A549 (cell line): Measurements from ENCODE around the gene SPAG17. TPM values are rescaled to one million over a fixed set of nuclear protein-coding genes. Genes with fewer than 3 reads are reported as not detected.

Experiments
- ATAC-seq, 2 experiments: fragments of 200-7000 bp in 1 of 2; fragments of >200 bp in 1 of 2; cut with Nextera tagmentation in 1 of 2; cut with Tn5 transposase in 1 of 2; 3 replicates each; pipeline versions ENCODE4 v1.8.0 to v1.9.1; 2018 to 2020; ENCODE audit warnings: mild to moderate bottlenecking in 1 of 2, moderate library complexity in 1 of 2
- CTCF ChIA-PET: fragments of 300-600 bp; sonication (Branson Sonifier 250); formaldehyde crosslinking; extraction: SDS; loops from one replicate; lab custom pipeline; 2021; ENCODE audit warnings: antibody characterized with exemption, inconsistent platforms; lab: Yijun Ruan, JAX
- POLR2A ChIA-PET: fragments of 350-600 bp; formaldehyde crosslinking; extraction: SDS; loops from one replicate; lab custom pipeline; 2021; ENCODE audit warnings: antibody characterized with exemption, inconsistent platforms; lab: Yijun Ruan, JAX
- DNase-seq, 2 experiments: peaks; one replicate each; pipeline versions ENCODE4 v3.0.0 to v3.0.0-alpha.2; 2011 to 2016; ENCODE audit warnings: low read depth in 1 of 2, low spot score in 1 of 2
- FAIRE-seq: peaks from 2 replicates; lab custom pipeline; 2011; peaks lifted over from hg19 to GRCh38; lab: Jason Lieb, UNC
- H3K27ac ChIP-seq, 2 experiments: fragments of >200 bp; sonication (Bioruptor Twin); formaldehyde crosslinking; 3 replicates each; pipeline ENCODE4 v1.5.1; 2016 to 2017
- H3K4me1 ChIP-seq: fragments of >200 bp; sonication (Bioruptor Twin); formaldehyde crosslinking; 3 replicates; pipeline ENCODE4 v1.6.1; 2016
- H3K4me2 ChIP-seq: fragments of >200 bp; sonication (Bioruptor Twin); formaldehyde crosslinking; 3 replicates; pipeline ENCODE4 v1.6.1; 2016
- H3K4me3 ChIP-seq: fragments of >200 bp; sonication (Bioruptor Twin); formaldehyde crosslinking; 3 replicates; pipeline ENCODE4 v1.5.1; 2016
- H3K9me3 ChIP-seq: fragments of >200 bp; sonication (Bioruptor Twin); formaldehyde crosslinking; 3 replicates; pipeline ENCODE4 v1.6.1; 2016
- ATOH8 ChIP-seq: fragments of 250-450 bp; sonication (Bioruptor Pico); IDR thresholded peaks from 2 replicates; pipeline ENCODE4 v1.5.0; 2020; ENCODE audit warnings: low read depth, mild to moderate bottlenecking, moderate library complexity
- CBX2 ChIP-seq: fragments of 200-600 bp; sonication (generic); IDR thresholded peaks from 2 replicates; pipeline ENCODE4 v1.6.1; 2016; ENCODE audit warnings: low read depth, mild to moderate bottlenecking, borderline replicate concordance
- CBX8 ChIP-seq: fragments of 200-600 bp; sonication (generic); IDR thresholded peaks from 2 replicates; pipeline ENCODE4 v1.6.1; 2016
- CEBPB ChIP-seq, 2 experiments: fragments of >200 bp in 1 of 2; sonication (Bioruptor Twin) in 1 of 2; formaldehyde crosslinking in 1 of 2; IDR thresholded peaks; 2 replicates each; pipeline ENCODE4 v1.6.1; 2012 to 2016
- FOSB ChIP-seq: fragments of 250-450 bp; sonication (Bioruptor Pico); IDR thresholded peaks from 2 replicates; pipeline ENCODE4 v1.5.0; 2020; ENCODE audit warnings: mild to moderate bottlenecking, moderate library complexity
- FOXS1 ChIP-seq: fragments of 250-450 bp; sonication (Bioruptor Pico); IDR thresholded peaks from 2 replicates; pipeline ENCODE4 v1.5.0; 2020; ENCODE audit warnings: mild to moderate bottlenecking, moderate library complexity
- GATA3 ChIP-seq: IDR thresholded peaks from 2 replicates; pipeline ENCODE4 v1.6.1; 2012; ENCODE audit warnings: borderline replicate concordance
- HOXA7 ChIP-seq: fragments of 250-450 bp; sonication (Bioruptor Pico); IDR thresholded peaks from 2 replicates; pipeline ENCODE4 v1.5.0; 2020; ENCODE audit warnings: mild to moderate bottlenecking, moderate library complexity
- HOXB13 ChIP-seq: fragments of 250-450 bp; sonication (Bioruptor Pico); IDR thresholded peaks from 2 replicates; pipeline ENCODE4 v1.5.0; 2020; ENCODE audit warnings: low read depth, mild to moderate bottlenecking, moderate library complexity
- HOXB5 ChIP-seq: fragments of 250-450 bp; sonication (Bioruptor Pico); IDR thresholded peaks from 2 replicates; pipeline ENCODE4 v1.5.0; 2020; ENCODE audit warnings: mild to moderate bottlenecking, moderate library complexity
- JUNB ChIP-seq: fragments of >200 bp; sonication (Bioruptor Twin); formaldehyde crosslinking; IDR thresholded peaks from 2 replicates; pipeline ENCODE4 v1.6.1; 2016
- MAFK ChIP-seq: fragments of 450-650 bp; IDR thresholded peaks from 2 replicates; pipeline ENCODE4 v1.6.1; 2014; ENCODE audit not compliant: partially characterized antibody
- NR3C1 ChIP-seq: fragments of >200 bp; sonication (Bioruptor Twin); formaldehyde crosslinking; IDR thresholded peaks from 3 replicates; pipeline ENCODE4 v1.6.1; 2017
- PBX3 ChIP-seq: IDR thresholded peaks from 2 replicates; pipeline ENCODE4 v1.6.1; 2012
- PHF8 ChIP-seq: fragments of 200-600 bp; sonication (generic); IDR thresholded peaks from 2 replicates; pipeline ENCODE4 v1.6.1; 2016; ENCODE audit warnings: low read depth, mild to moderate bottlenecking, antibody characterized with exemption, moderate library complexity, borderline replicate concordance
- RCOR1 ChIP-seq: fragments of 150-350 bp; IDR thresholded peaks from 2 replicates; pipeline ENCODE4 v1.6.1; 2014; ENCODE audit warnings: antibody characterized with exemption, low read length, low read depth
- RNF2 ChIP-seq: fragments of 200-600 bp; sonication (generic); IDR thresholded peaks from 2 replicates; pipeline ENCODE4 v1.6.1; 2016; ENCODE audit warnings: low read depth, mild to moderate bottlenecking, antibody characterized with exemption, moderate library complexity, borderline replicate concordance
- SREBF2 ChIP-seq: fragments of 450-650 bp; IDR thresholded peaks from 2 replicates; pipeline ENCODE4 v1.6.1; 2014; ENCODE audit warnings: mild to moderate bottlenecking, moderate library complexity
- TFCP2L1 ChIP-seq: fragments of 250-450 bp; sonication (Bioruptor Pico); IDR thresholded peaks from 2 replicates; pipeline ENCODE4 v1.5.0; 2021; ENCODE audit warnings: mild to moderate bottlenecking
- TP53 ChIP-seq: fragments of 250-450 bp; sonication (Bioruptor Pico); IDR thresholded peaks from 2 replicates; pipeline ENCODE4 v1.5.0; 2021; ENCODE audit warnings: mild to moderate bottlenecking, moderate library complexity
- WGBS: methylation state at CpG from one replicate; pipeline ENCODE4 v1.1.6; 2017; ENCODE audit errors: missing lambda C conversion rate; 5-methylcytosine and 5-hydroxymethylcytosine counted together
- polyA plus RNA-seq, 4 experiments: library from polyadenylated mRNA; depleted of rRNA in 3 of 4; stranded (reverse); fragments of >200 nt; fragmentation: RNase III in 1 of 4; extraction: RNeasy Plus Mini Kit Qiagen cat#74134 plus additional on column Dnase treatment in 1 of 4; gene quantifications; 2 replicates in 3 of 4; 3 replicates in 1 of 4; pipeline ENCODE4 v1.2.3, GENCODE V29; 2011 to 2017
- TF ChIP-seq, protein P1 (sequence below): IDR thresholded peaks from 2 replicates; pipeline ENCODE4 v1.6.1; 2012
- TF ChIP-seq, protein P2 (sequence below): fragments of >200 bp; sonication (Bioruptor Twin); formaldehyde crosslinking; IDR thresholded peaks from 3 replicates; pipeline ENCODE4 v1.5.1; 2016
- TF ChIP-seq, protein P3 (sequence below): fragments of 250-450 bp; sonication (Bioruptor Pico); IDR thresholded peaks from 2 replicates; pipeline ENCODE4 v1.5.0; 2021; ENCODE audit warnings: mild to moderate bottlenecking, moderate library complexity, borderline replicate concordance
- TF ChIP-seq, protein P4 (sequence below): fragments of >200 bp; sonication (Bioruptor Twin); formaldehyde crosslinking; IDR thresholded peaks from 2 replicates; pipeline ENCODE4 v1.6.1; 2016

Gene SPAG17
- polyA plus RNA-seq, 2 of the 4 experiments (the other 2 are of a cell fraction) = 0.13 TPM; not detected in 1

GRCh38 chr1:118144684-118145083 lies 40.3 kb downstream of the SPAG17 start:
- FAIRE-seq (no peak), ATAC-seq (no peak), DNase-seq (no peak)
- H3K4me2 ChIP-seq = no peak overlapping the region
- TF ChIP-seq NR3C1 (no peak), HOXB13 (no peak), CBX2 (no peak), PHF8 (no peak), MAFK (no peak), ATOH8 (CRISPR knock-in tag) (no peak), FOSB (CRISPR knock-in tag) (no peak)
- TF ChIP-seq, protein P1, sequence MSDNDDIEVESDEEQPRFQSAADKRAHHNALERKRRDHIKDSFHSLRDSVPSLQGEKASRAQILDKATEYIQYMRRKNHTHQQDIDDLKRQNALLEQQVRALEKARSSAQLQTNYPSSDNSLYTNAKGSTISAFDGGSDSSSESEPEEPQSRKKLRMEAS = no peak
- H3K9me3 ChIP-seq = no peaks in the 10 kb centered on the region
- H3K27ac ChIP-seq = no peak overlapping the region
- ChIA-PET POLR2A (no interaction called here), CTCF (no interaction called here)
- no peak overlapping the region for H3K4me3 ChIP-seq
- H3K4me1 ChIP-seq = no peaks in the 10 kb centered on the region
- WGBS = 48% methylated on average over 7 of the region's 7 CpGs

DNA sequence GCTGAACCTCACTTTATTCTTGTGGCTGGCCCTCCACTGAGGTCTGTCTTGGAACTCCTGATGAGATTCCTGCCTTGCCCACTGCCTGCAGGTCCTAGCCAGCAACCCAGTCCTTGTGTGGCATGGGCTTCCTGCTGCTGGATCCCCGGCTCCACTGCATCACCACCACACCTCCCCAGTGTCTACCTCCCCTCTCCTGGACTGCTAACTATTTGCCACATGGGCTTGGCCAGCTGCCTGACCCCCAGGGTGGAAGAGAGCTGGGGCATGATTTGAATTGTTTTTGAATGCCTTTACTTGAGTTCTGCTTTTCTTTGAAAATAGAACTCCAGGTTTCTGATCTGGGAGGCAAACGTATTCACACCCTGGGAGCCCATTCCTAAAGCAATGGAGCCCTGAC lies 41.2 kb downstream of the SPAG17 start:
- DNase-seq (no peak), FAIRE-seq (no peak), ATAC-seq (no peak)
- Histone ChIP-seq H3K4me1 (no peaks in the 10 kb centered on the region), H3K4me3 (no peak overlapping the region), H3K9me3 (no peaks in the 10 kb centered on the region), H3K4me2 (no peak overlapping the region), H3K27ac (no peak overlapping the region)
- 6% methylated on average over 2 of the region's 2 CpGs for WGBS
- TF ChIP-seq PBX3 (no peak), FOSB (CRISPR knock-in tag) (no peak), RNF2 (no peak), HOXA7 (CRISPR knock-in tag) (no peak), RCOR1 (no peak), HOXB5 (CRISPR knock-in tag) (no peak), SREBF2 (no peak), FOXS1 (no peak), TFCP2L1 (CRISPR knock-in tag) (no peak), CBX8 (no peak), GATA3 (no peak), TP53 (CRISPR knock-in tag) (no peak), JUNB (no peak), CEBPB (IDR thresholded peaks at IDR 0.05) (no peak), PHF8 (no peak)
- TF ChIP-seq, protein P2, sequence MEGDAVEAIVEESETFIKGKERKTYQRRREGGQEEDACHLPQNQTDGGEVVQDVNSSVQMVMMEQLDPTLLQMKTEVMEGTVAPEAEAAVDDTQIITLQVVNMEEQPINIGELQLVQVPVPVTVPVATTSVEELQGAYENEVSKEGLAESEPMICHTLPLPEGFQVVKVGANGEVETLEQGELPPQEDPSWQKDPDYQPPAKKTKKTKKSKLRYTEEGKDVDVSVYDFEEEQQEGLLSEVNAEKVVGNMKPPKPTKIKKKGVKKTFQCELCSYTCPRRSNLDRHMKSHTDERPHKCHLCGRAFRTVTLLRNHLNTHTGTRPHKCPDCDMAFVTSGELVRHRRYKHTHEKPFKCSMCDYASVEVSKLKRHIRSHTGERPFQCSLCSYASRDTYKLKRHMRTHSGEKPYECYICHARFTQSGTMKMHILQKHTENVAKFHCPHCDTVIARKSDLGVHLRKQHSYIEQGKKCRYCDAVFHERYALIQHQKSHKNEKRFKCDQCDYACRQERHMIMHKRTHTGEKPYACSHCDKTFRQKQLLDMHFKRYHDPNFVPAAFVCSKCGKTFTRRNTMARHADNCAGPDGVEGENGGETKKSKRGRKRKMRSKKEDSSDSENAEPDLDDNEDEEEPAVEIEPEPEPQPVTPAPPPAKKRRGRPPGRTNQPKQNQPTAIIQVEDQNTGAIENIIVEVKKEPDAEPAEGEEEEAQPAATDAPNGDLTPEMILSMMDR = no peak
- TF ChIP-seq, protein P3, sequence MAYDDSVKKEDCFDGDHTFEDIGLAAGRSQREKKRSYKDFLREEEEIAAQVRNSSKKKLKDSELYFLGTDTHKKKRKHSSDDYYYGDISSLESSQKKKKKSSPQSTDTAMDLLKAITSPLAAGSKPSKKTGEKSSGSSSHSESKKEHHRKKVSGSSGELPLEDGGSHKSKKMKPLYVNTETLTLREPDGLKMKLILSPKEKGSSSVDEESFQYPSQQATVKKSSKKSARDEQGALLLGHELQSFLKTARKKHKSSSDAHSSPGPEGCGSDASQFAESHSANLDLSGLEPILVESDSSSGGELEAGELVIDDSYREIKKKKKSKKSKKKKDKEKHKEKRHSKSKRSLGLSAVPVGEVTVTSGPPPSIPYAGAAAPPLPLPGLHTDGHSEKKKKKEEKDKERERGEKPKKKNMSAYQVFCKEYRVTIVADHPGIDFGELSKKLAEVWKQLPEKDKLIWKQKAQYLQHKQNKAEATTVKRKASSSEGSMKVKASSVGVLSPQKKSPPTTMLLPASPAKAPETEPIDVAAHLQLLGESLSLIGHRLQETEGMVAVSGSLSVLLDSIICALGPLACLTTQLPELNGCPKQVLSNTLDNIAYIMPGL (CRISPR knock-in tag) = no peak
- TF ChIP-seq, protein P4, sequence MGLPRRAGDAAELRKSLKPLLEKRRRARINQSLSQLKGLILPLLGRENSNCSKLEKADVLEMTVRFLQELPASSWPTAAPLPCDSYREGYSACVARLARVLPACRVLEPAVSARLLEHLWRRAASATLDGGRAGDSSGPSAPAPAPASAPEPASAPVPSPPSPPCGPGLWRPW = no peak
- POLR2A ChIA-PET = no interaction called here
- CTCF ChIA-PET = no interaction called here
